ENCODE results near the gene STXBP6. TPM values are rescaled to one million over a fixed set of nuclear protein-coding genes. Genes with fewer than 3 reads are reported as not detected.

STXBP6 gene
- total and polyA plus RNA-seq, 2 of the 13 experiments (the other 11 are each of a cell fraction or from before 2014, with no cell fraction given): 35.3 to 42.8 TPM

DNA sequence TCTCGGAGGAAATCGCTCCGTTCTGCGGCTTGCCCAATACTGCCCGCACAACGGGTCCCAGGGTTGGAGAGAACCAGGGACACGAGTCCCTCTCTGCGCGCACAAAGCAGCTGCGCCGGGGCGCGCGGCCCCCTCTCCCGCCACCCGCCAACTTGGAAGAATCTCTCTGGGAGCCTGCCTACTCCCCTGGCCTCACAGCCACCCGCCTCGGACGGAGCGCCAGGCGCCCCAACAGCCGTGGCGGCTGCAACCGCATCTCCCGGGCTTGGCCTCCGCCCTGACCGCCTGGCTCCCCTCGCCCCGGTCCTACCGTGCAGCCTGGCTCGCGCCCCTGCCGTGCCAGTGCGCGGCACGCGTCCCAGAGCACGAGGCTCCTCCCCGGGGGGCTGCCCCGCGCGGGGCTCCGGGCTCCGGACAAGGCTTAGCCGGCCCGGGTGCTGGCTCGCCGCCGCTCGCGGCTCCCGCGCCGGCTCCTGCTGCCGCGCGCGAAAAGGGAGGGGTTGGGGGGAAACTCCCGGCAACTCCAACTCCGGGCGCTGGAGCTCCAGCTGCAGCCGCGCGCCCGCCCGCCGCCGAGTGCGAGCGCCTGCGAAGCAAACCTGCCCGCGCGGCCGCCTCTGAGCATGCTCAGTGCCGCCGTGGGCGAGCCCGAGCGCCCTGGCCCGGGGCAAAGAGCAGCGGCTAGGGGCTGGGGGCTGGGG, at the start of gene STXBP6 (continued):
- TF ChIP-seq BRCA1 (CRISPR knock-in tag; IDR thresholded peaks at IDR 0.05): peak; percentile 71; the same call in 1 of the 2 replicates
- TF ChIP-seq POLR2AphosphoS2 (IDR thresholded peaks at IDR 0.05; ENCODE audit: low read depth, low read length): no peak
- TF ChIP-seq, protein P1, sequence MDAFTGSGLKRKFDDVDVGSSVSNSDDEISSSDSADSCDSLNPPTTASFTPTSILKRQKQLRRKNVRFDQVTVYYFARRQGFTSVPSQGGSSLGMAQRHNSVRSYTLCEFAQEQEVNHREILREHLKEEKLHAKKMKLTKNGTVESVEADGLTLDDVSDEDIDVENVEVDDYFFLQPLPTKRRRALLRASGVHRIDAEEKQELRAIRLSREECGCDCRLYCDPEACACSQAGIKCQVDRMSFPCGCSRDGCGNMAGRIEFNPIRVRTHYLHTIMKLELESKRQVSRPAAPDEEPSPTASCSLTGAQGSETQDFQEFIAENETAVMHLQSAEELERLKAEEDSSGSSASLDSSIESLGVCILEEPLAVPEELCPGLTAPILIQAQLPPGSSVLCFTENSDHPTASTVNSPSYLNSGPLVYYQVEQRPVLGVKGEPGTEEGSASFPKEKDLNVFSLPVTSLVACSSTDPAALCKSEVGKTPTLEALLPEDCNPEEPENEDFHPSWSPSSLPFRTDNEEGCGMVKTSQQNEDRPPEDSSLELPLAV (CRISPR knock-in tag; conservative IDR thresholded peaks at IDR 0.05; ENCODE audit: low read depth): peak; percentile 65; the same call in 1 of the 2 replicates
- TF ChIP-seq ZNF513 (CRISPR knock-in tag; conservative IDR thresholded peaks at IDR 0.05): peak; percentile 97; the same call in 1 of the 2 replicates
- TF ChIP-seq ARNT2 (CRISPR knock-in tag; IDR thresholded peaks at IDR 0.05; ENCODE audit: low read depth): peak; percentile 89
- no peak for TF ChIP-seq MXI1 (IDR thresholded peaks at IDR 0.05; ENCODE audit: borderline replicate concordance, low read depth, low read length)
- TF ChIP-seq LRRFIP1 (CRISPR knock-in tag; conservative IDR thresholded peaks at IDR 0.05): no peak
- TF ChIP-seq RFX3 (CRISPR knock-in tag; IDR thresholded peaks at IDR 0.05): no peak
- TF ChIP-seq TCF7L2 (IDR thresholded peaks at IDR 0.05; ENCODE audit: low read depth, low read length): no peak
- TF ChIP-seq ZNF335 (CRISPR knock-in tag; IDR thresholded peaks at IDR 0.05): no peak
- TF ChIP-seq, protein P2, sequence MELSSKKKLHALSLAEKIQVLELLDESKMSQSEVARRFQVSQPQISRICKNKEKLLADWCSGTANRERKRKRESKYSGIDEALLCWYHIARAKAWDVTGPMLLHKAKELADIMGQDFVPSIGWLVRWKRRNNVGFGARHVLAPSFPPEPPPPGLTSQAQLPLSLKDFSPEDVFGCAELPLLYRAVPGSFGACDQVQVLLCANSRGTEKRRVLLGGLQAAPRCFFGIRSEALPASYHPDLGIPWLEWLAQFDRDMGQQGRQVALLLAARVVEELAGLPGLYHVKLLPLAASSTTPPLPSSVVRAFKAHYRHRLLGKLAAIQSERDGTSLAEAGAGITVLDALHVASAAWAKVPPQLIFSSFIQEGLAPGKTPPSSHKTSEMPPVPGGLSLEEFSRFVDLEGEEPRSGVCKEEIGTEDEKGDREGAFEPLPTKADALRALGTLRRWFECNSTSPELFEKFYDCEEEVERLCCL (CRISPR knock-in tag; IDR thresholded peaks at IDR 0.05; ENCODE audit: borderline replicate concordance): no peak
- 0 out of 2 replicates have a peak, but pooled peaks have one; percentile 9 for TF ChIP-seq ZKSCAN8 (CRISPR knock-in tag; IDR thresholded peaks at IDR 0.05; ENCODE audit: borderline replicate concordance)
- TF ChIP-seq, protein P3, sequence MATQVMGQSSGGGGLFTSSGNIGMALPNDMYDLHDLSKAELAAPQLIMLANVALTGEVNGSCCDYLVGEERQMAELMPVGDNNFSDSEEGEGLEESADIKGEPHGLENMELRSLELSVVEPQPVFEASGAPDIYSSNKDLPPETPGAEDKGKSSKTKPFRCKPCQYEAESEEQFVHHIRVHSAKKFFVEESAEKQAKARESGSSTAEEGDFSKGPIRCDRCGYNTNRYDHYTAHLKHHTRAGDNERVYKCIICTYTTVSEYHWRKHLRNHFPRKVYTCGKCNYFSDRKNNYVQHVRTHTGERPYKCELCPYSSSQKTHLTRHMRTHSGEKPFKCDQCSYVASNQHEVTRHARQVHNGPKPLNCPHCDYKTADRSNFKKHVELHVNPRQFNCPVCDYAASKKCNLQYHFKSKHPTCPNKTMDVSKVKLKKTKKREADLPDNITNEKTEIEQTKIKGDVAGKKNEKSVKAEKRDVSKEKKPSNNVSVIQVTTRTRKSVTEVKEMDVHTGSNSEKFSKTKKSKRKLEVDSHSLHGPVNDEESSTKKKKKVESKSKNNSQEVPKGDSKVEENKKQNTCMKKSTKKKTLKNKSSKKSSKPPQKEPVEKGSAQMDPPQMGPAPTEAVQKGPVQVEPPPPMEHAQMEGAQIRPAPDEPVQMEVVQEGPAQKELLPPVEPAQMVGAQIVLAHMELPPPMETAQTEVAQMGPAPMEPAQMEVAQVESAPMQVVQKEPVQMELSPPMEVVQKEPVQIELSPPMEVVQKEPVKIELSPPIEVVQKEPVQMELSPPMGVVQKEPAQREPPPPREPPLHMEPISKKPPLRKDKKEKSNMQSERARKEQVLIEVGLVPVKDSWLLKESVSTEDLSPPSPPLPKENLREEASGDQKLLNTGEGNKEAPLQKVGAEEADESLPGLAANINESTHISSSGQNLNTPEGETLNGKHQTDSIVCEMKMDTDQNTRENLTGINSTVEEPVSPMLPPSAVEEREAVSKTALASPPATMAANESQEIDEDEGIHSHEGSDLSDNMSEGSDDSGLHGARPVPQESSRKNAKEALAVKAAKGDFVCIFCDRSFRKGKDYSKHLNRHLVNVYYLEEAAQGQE (IDR thresholded peaks at IDR 0.05; ENCODE audit: borderline replicate concordance in 1 of 2, low read depth in 1 of 2, low read length in 2 of 2): no peak
- TF ChIP-seq ZNF7 (CRISPR knock-in tag; IDR thresholded peaks at IDR 0.05): peak; percentile 6; the same call in 1 of the 2 replicates
- TF ChIP-seq BCL3 (CRISPR knock-in tag; IDR thresholded peaks at IDR 0.05): peak; percentile 99

Measured in HepG2 (cell line).